ENCODE data around the gene ARHGEF17. TPM values are rescaled to one million over a fixed set of nuclear protein-coding genes. Genes with fewer than 3 reads are reported as not detected.

The ARHGEF17 gene
- total and polyA plus RNA-seq, 2 of the 8 experiments (the other 6 are each of a cell fraction or from before 2014, with no cell fraction given) = 11.3 to 14.6 TPM

DNA sequence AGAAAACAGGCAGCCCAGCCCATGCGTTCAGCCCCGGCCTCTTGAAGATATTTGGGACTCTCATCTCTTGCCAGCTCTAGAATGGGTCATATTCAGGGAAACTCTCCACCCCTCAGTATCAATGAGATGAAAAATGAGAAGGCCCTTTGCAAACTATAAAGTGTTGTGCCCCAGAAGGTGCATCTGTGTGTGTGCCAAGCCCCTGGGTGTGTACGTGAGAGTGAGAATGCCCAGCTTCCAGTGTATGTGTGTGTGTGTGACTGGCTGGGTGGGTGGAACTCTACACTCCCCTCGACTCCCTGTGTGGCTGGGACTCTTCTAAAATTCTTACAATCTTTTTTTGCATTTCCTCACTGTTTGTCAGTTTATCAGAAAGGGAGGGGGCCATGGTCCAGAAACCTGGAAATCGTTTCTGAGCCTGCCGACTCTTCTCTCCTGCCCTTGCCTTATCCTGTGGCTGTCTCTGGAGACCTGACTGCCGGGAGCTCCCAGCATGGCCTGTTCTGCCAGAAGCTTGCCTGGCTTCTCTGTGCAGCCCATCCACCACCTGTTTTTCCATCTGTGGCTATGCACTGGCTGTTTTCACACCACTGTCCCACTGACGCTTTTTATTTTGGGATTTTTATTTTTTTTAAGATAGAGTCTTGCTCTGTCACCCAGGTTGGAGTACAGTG lies 34.7 kb upstream of the ARHGEF17 start:
- no peak overlapping the region for H2AFZ ChIP-seq (ENCODE audit: low read length)
- H2BK5ac ChIP-seq (ENCODE audit: low read depth, low read length) = no peak overlapping the region
- H4K5ac ChIP-seq (ENCODE audit: insufficient read length, low read depth, low read length) = no peak overlapping the region
- DNase-seq (ENCODE audit: low read depth in 1 of 2, low spot score in 2 of 2) (no peak), FAIRE-seq (no peak)
- H3K23me2 ChIP-seq (ENCODE audit: low read depth, low read length) = no peaks in the 10 kb centered on the region
- H3K4me2 ChIP-seq (ENCODE audit: insufficient read depth in 1 of 2, low read depth in 2 of 2, low read length in 2 of 2) = no peak overlapping the region
- H3K79me1 ChIP-seq (ENCODE audit: low read depth, low read length) = 0 out of 2 replicates have a peak, but pooled peaks cover 3% of the 10 kb centered on the region
- H3K23ac ChIP-seq (ENCODE audit: insufficient read length) = no peak overlapping the region
- H3K79me2 ChIP-seq (ENCODE audit: control insufficient read depth in 1 of 2, insufficient read depth in 2 of 2, low read length in 2 of 2) = no peaks in the 10 kb centered on the region
- H3K36me3 ChIP-seq (ENCODE audit: control insufficient read depth in 2 of 4, insufficient read depth in 4 of 4, low read length in 3 of 4) = no peaks in the 10 kb centered on the region
- H2AK5ac ChIP-seq (ENCODE audit: low read depth, low read length) = no peak overlapping the region
- no peaks in the 10 kb centered on the region; a peak in 1 of 7 replicates for H3K27me3 ChIP-seq (replicated peaks in 1 of 4; ENCODE audit: control insufficient read depth in 3 of 4, extremely low read depth in 1 of 4, insufficient read depth in 3 of 4, low read length in 3 of 4)
- no peak overlapping the region for H3K27ac ChIP-seq (ENCODE audit: low read depth, low read length)
- no peak overlapping the region for H2BK120ac ChIP-seq (replicated peaks; ENCODE audit: low read depth, low read length)
- ChIA-PET POLR2A (ENCODE audit: partially characterized antibody) (interaction anchor here (1.0 kb wide), 1 partner anchor 19 kb away, joined by 5 read pairs; no protein-coding TSS in a partner anchor), CTCF (ENCODE audit: partially characterized antibody) (interaction anchor here (0.6 to 16.5 kb wide), 14 partner anchors 8 to 102 kb away, joined by 3 to 173 read pairs (median 3); no protein-coding TSS in a partner anchor)
- no peak overlapping the region for H3K4me3 ChIP-seq (ENCODE audit: extremely low read depth in 1 of 4, insufficient read depth in 2 of 4, low read depth in 3 of 4, low read length in 4 of 4)
- WGBS, 2 experiments (ENCODE audit: extremely low coverage in 1 of 2, insufficient coverage in 1 of 2, insufficient read length in 1 of 2, insufficient replicate concordance in 2 of 2, low coverage in 1 of 2, low lambda C conversion rate in 2 of 2, missing lambda C conversion rate in 1 of 2) = 84% methylated on average over 8 of the region's 8 CpGs; no CpG with 5 or more reads in 1 of the 2 experiments
- H3K9me3 ChIP-seq (ENCODE audit: insufficient read depth in 2 of 2, low read depth in 1 of 2, low read length in 1 of 2) = no peaks in the 10 kb centered on the region
- no peak overlapping the region for H3K56ac ChIP-seq (replicated peaks; ENCODE audit: insufficient read length, low read depth, low read length)
- H3K18ac ChIP-seq (ENCODE audit: extremely low read depth, low read length) = no peak overlapping the region
- H2BK20ac ChIP-seq (ENCODE audit: low read length) = no peak overlapping the region
- H2BK15ac ChIP-seq (ENCODE audit: low read length) = 0 out of 2 replicates have a peak overlapping the region, but pooled peaks have one; percentile 46
- H3K9ac ChIP-seq (replicated peaks in 1 of 4; ENCODE audit: extremely low read depth in 1 of 4, low read depth in 3 of 4, low read length in 3 of 4) = no peak overlapping the region
- H3K4me1 ChIP-seq (replicated peaks in 1 of 4; ENCODE audit: control insufficient read depth in 3 of 4, insufficient read depth in 4 of 4, low read length in 3 of 4) = peaks cover 0 to 15% (median 9%) of the 10 kb centered on the region in 4 experiments; a peak in 5 of 7 replicates
- no peak overlapping the region for H4K91ac ChIP-seq (replicated peaks; ENCODE audit: insufficient read length, low read length)
- H3K4ac ChIP-seq (replicated peaks; ENCODE audit: insufficient read length, low read depth, low read length) = no peak overlapping the region
- no peak overlapping the region; the same call in 1 of the 2 replicates for H4K8ac ChIP-seq (ENCODE audit: extremely low read depth, insufficient read depth, low read length)
- H3K14ac ChIP-seq (ENCODE audit: insufficient read length) = no peak overlapping the region
- peak overlapping the region; percentile 39; the same call in 1 of the 2 replicates for H2BK12ac ChIP-seq (ENCODE audit: low read depth, low read length)
- H4K20me1 ChIP-seq (replicated peaks in 1 of 2; ENCODE audit: control insufficient read depth in 1 of 2, insufficient read depth in 2 of 2, low read length in 2 of 2) = no peaks in the 10 kb centered on the region
- TF ChIP-seq EGR1 (IDR thresholded peaks at IDR 0.05; ENCODE audit: borderline replicate concordance, low read depth, low read length) = no peak
- no peak for TF ChIP-seq CHD2 (IDR thresholded peaks at IDR 0.05; ENCODE audit: low read length)
- TF ChIP-seq POLR2A (IDR thresholded peaks at IDR 0.05; ENCODE audit: control extremely low read depth in 1 of 2, low read depth in 2 of 2, low read length in 2 of 2) = no peak
- no peak for TF ChIP-seq SUZ12 (IDR thresholded peaks at IDR 0.05; ENCODE audit: low read length)
- TF ChIP-seq TEAD4 (IDR thresholded peaks at IDR 0.05; ENCODE audit: low read depth, low read length) = no peak
- TF ChIP-seq, protein P1, sequence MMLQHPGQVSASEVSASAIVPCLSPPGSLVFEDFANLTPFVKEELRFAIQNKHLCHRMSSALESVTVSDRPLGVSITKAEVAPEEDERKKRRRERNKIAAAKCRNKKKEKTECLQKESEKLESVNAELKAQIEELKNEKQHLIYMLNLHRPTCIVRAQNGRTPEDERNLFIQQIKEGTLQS (IDR thresholded peaks at IDR 0.05; ENCODE audit: insufficient read depth, low read depth, low read length) = no peak
- TF ChIP-seq, protein P2, sequence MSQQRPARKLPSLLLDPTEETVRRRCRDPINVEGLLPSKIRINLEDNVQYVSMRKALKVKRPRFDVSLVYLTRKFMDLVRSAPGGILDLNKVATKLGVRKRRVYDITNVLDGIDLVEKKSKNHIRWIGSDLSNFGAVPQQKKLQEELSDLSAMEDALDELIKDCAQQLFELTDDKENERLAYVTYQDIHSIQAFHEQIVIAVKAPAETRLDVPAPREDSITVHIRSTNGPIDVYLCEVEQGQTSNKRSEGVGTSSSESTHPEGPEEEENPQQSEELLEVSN (IDR thresholded peaks at IDR 0.05) = no peak
- TF ChIP-seq BACH1 (IDR thresholded peaks at IDR 0.05; ENCODE audit: low read length) = no peak
- TF ChIP-seq RFX5 (IDR thresholded peaks at IDR 0.05; ENCODE audit: borderline replicate concordance, low read depth, low read length) = no peak
- TF ChIP-seq TBP (IDR thresholded peaks at IDR 0.05; ENCODE audit: low read depth, low read length) = no peak
- TF ChIP-seq, protein P3, sequence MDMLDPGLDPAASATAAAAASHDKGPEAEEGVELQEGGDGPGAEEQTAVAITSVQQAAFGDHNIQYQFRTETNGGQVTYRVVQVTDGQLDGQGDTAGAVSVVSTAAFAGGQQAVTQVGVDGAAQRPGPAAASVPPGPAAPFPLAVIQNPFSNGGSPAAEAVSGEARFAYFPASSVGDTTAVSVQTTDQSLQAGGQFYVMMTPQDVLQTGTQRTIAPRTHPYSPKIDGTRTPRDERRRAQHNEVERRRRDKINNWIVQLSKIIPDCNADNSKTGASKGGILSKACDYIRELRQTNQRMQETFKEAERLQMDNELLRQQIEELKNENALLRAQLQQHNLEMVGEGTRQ (IDR thresholded peaks at IDR 0.05; ENCODE audit: low read length) = no peak

Data from H1 (cell line).